A673 (cell line): Measurements from ENCODE around the gene ZBTB16. TPM values are rescaled to one million over a fixed set of nuclear protein-coding genes. Genes with fewer than 3 reads are reported as not detected.

Experiments used
- BruUV-seq: library from RNA; stranded (reverse); fragments of 400-500 nt; replicated peaks from 2 replicates; lab custom pipeline; 2021; lab: Mats Ljungman, UMichigan
- CTCF ChIA-PET: fragments of 300-600 bp; sonication (Branson Sonifier 250); formaldehyde crosslinking; loops from one replicate; lab custom pipeline; 2022; ENCODE audit warnings: antibody characterized with exemption; lab: Charles Lee
- POLR2A ChIA-PET: fragments of 300-600 bp; sonication (Branson Sonifier 250); formaldehyde crosslinking; loops from one replicate; lab custom pipeline; 2022; ENCODE audit warnings: antibody characterized with exemption; ENCODE audit not compliant: low non-redundant PET; lab: Charles Lee
- DNase-seq: peaks from one replicate; pipeline ENCODE4 v3.0.0-alpha.2; 2015; ENCODE audit warnings: low spot score
- H3K27ac ChIP-seq: fragments of 200-600 bp; sonication (generic); 2 replicates; pipeline ENCODE4 v1.5.1; 2016; ENCODE audit warnings: mixed run types, low read depth, mild to moderate bottlenecking, mixed read lengths, antibody characterized with exemption, low read length; ENCODE audit not compliant: poor library complexity, severe bottlenecking
- H3K27me3 ChIP-seq: fragments of 200-600 bp; sonication (generic); replicated peaks from 2 replicates; pipeline ENCODE4 v1.6.1; 2017; ENCODE audit warnings: mixed run types, low read depth, mild to moderate bottlenecking, mixed read lengths, antibody characterized with exemption, low read length; ENCODE audit not compliant: insufficient read depth, poor library complexity
- H3K36me3 ChIP-seq: fragments of 200-600 bp; sonication (generic); 2 replicates; pipeline ENCODE4 v1.6.1; 2016; ENCODE audit warnings: mixed run types, mild to moderate bottlenecking, mixed read lengths, antibody characterized with exemption, low read length; ENCODE audit not compliant: insufficient read depth, poor library complexity, severe bottlenecking
- H3K4me1 ChIP-seq: fragments of 200-600 bp; sonication (generic); 2 replicates; pipeline ENCODE4 v1.6.1; 2017; ENCODE audit warnings: mixed run types, mild to moderate bottlenecking, mixed read lengths, antibody characterized with exemption, low read length; ENCODE audit not compliant: insufficient read depth, poor library complexity, severe bottlenecking
- H3K4me3 ChIP-seq: fragments of 200-600 bp; sonication (generic); 2 replicates; pipeline ENCODE4 v1.5.1; 2016; ENCODE audit warnings: low read depth, mixed run types, mild to moderate bottlenecking, mixed read lengths, low read length; ENCODE audit not compliant: poor library complexity, severe bottlenecking
- H3K9me3 ChIP-seq: fragments of 200-600 bp; sonication (generic); 2 replicates; pipeline ENCODE4 v1.6.1; 2016; ENCODE audit warnings: mixed run types, low read depth, mild to moderate bottlenecking, mixed read lengths, antibody characterized with exemption, low read length; ENCODE audit not compliant: poor library complexity, severe bottlenecking
- CTCF ChIP-seq: fragments of 300-800, 200-600 bp; sonication (generic); conservative IDR thresholded peaks from 2 replicates; pipeline ENCODE4 v1.5.1; 2017; ENCODE audit warnings: low read depth, mild to moderate bottlenecking, antibody characterized with exemption, low read length, moderate library complexity, mixed read lengths
- EZH2 ChIP-seq: fragments of 200-600 bp; sonication (generic); IDR thresholded peaks from 2 replicates; pipeline ENCODE4 v1.6.1; 2017; ENCODE audit warnings: borderline replicate concordance, low read depth, mild to moderate bottlenecking, mixed read lengths, antibody characterized with exemption, low read length; ENCODE audit not compliant: poor library complexity, severe bottlenecking
- intact Hi-C: fragments of 100-400 bp; cut with micrococcal nuclease; formaldehyde crosslinking; loops from one replicate; pipeline ENCODE4 v1.10.0; 2022; ENCODE audit not compliant: unreplicated experiment
- total RNA-seq: library from RNA; stranded (reverse); gene quantifications from 2 replicates; pipeline ENCODE4 v1.2.3, GENCODE V29; 2021

Gene ZBTB16
- total RNA-seq, 1 experiment from 2014 or later: 12.0 TPM

DNA sequence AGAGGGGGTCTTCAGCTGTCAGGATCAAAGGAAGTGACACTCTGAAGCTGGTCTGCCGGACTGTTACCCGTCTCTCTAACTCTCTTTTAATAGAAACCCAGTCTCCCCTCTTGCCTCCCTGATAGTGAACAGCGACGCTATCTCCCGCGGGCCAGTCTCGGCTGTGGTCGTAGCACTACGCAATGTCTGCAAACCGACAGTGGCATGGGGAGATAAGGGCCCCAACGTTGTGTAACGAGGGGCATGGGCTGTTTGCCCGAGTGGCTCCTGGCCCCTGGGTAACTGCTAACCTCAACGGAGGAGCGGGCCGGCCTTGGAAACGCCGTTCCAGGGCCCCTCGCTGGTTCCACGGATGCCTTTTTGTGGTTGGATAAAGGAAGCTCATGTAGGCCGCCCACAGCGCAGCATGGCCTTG, 23.3 kb downstream of the ZBTB16 start:
- H3K9me3 ChIP-seq: no peaks in the 10 kb centered on the region
- no peak for TF ChIP-seq CTCF
- H3K36me3 ChIP-seq: no peaks in the 10 kb centered on the region
- H3K27ac ChIP-seq: no peak overlapping the region
- ChIA-PET POLR2A (interaction anchor here (0.6 kb wide), 1 partner anchor 998 kb away, joined by 3 read pairs; no protein-coding TSS in a partner anchor), CTCF (no interaction called here)
- H3K4me1 ChIP-seq: peaks cover 43% of the 10 kb centered on the region
- intact Hi-C loops: no loop called here
- BruUV-seq: no TSS peak
- no peaks in the 10 kb centered on the region for H3K27me3 ChIP-seq
- H3K4me3 ChIP-seq: no peak overlapping the region
- DNase-seq: no peak

DNA sequence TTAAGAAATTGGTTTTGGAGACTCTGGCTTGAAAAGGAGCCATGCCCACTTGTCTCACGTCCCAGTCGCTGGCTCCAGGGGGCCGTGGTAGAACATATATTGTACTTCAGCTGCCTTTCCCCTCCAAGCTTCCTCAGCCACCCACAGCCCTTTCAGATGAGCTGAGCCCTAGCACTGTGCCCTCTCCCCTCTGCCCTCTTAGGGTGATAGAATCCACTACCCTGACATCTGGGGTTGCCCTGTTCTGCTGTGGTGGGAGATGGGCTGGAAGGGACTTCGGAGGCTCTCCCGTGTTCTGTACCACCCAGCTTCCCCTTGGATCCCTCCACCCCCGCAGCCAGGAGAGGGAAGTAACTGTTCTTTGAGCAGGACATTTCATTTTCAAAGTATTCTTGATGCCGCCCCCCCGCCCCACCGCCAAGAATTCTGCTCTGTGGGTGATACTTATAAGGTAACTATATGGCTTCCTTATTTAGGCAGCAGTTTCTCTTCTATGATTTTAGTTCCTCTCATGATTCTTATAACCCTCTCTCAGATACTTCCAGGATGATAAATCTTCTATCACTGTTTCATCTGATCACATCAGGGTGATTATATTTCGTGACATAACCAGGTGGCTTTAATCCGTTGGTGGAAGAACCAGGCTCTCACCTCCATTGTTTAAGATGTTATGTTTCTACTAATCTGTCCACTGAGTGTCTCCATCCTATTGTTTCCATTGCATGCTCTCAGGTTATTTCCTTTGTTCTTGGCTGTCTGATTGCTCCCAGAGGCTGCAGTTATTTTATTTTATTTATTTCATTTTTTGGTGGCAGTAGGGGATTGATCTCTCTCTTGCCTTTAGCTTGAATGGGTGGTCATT, 24.1 kb downstream of the ZBTB16 start:
- ChIA-PET POLR2A (no interaction called here), CTCF (no interaction called here)

DNA sequence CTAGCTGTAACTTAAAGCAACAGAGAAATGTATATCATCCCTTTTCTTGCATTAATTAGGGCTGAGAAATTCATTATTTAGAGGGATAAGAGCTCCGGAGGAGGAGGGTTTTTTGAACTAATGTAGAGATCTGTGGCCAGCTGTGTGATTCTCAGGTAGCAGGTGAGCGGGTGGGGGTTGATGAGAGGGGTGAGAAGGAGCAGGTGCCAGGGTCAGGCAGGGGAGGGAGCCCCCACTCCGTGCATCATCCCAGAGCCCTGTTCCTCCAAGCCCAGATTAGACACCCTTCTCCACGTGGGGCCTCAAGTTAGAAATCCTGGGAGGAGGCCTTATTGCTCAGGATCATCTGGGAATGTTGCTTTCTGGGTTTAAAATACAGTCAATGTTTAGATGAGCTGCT, 24.9 kb downstream of the ZBTB16 start:
- TF ChIP-seq CTCF: no peak
- Histone ChIP-seq H3K9me3 (no peaks in the 10 kb centered on the region), H3K27me3 (no peaks in the 10 kb centered on the region), H3K4me3 (no peak overlapping the region), H3K27ac (no peak overlapping the region), H3K36me3 (no peaks in the 10 kb centered on the region), H3K4me1 (peaks cover 26% of the 10 kb centered on the region)
- CTCF ChIA-PET: no interaction called here
- BruUV-seq: no TSS peak
- intact Hi-C loops: no loop called here
- POLR2A ChIA-PET: no interaction called here
- DNase-seq: no peak

More for the DNA sequence above, 24.1 kb downstream of the ZBTB16 start:
- no peak for DNase-seq
- H3K4me3 ChIP-seq: no peak overlapping the region
- H3K27me3 ChIP-seq: no peaks in the 10 kb centered on the region
- no peaks in the 10 kb centered on the region for H3K36me3 ChIP-seq
- BruUV-seq: no TSS peak
- H3K4me1 ChIP-seq: peaks cover 34% of the 10 kb centered on the region
- no peak overlapping the region for H3K27ac ChIP-seq
- TF ChIP-seq CTCF (no peak), EZH2 (no peak)
- intact Hi-C loops: no loop called here
- H3K9me3 ChIP-seq: no peaks in the 10 kb centered on the region
